ENCODE results near the gene TRIM13. TPM values are rescaled to one million over a fixed set of nuclear protein-coding genes. Genes with fewer than 3 reads are reported as not detected.
"Not testable (repeated sequence)": the region's sequence is repeated elsewhere in the genome, so short reads cannot be mapped to it uniquely, and the experiment has no call there.

The TRIM13 gene
- polyA plus RNA-seq, 1 experiment, result 33.3 TPM

- no peak overlapping the region for H3K4me3 ChIP-seq (ENCODE audit: low read depth, low read length)
- H3K9me3 ChIP-seq (ENCODE audit: control insufficient read depth, insufficient read depth, low read length), result no peaks in the 10 kb centered on the region
- DNase-seq (ENCODE audit: low read depth, low spot score), result no peak
- ChIA-PET CTCF (interaction anchor here (0.7 to 2.5 kb wide), 3 partner anchors 9 to 63 kb away, joined by 5 to 13 read pairs (median 5); no protein-coding TSS in a partner anchor), POLR2A (no interaction called here)
- no peaks in the 10 kb centered on the region for H3K27me3 ChIP-seq (ENCODE audit: control insufficient read depth, insufficient read depth, low read length)
- H3K27ac ChIP-seq (ENCODE audit: low read depth, low read length), result no peak overlapping the region
- no peak for TF ChIP-seq CTCF (IDR thresholded peaks at IDR 0.05; ENCODE audit: low read depth, low read length)
Measured at GRCh38 chr13:49985129-49985528, 11.7 kb upstream of the TRIM13 start.

GRCh38 chr13:49986471-49986870 is 10.4 kb upstream of the TRIM13 start:
- Histone ChIP-seq H3K27me3 (ENCODE audit: control insufficient read depth, insufficient read depth, low read length) (no peaks in the 10 kb centered on the region), H3K4me3 (ENCODE audit: low read depth, low read length) (no peak overlapping the region), H3K9me3 (ENCODE audit: control insufficient read depth, insufficient read depth, low read length) (no peaks in the 10 kb centered on the region), H3K27ac (ENCODE audit: low read depth, low read length) (no peak overlapping the region)
- DNase-seq (ENCODE audit: low read depth, low spot score), result no peak
- ChIA-PET POLR2A (interaction anchor here (0.6 kb wide), 1 partner anchor 73 kb away, joined by 4 read pairs; no protein-coding TSS in a partner anchor), CTCF (interaction anchor here (2.5 kb wide), 1 partner anchor 10 kb away, joined by 13 read pairs; no protein-coding TSS in a partner anchor)
- no peak for TF ChIP-seq CTCF (IDR thresholded peaks at IDR 0.05; ENCODE audit: low read depth, low read length)

GRCh38 chr13:49990612-49991011 is 6.2 kb upstream of the TRIM13 start:
- POLR2A ChIA-PET, result not testable (repeated sequence)

GRCh38 chr13:49993111-49993510 is 3.7 kb upstream of the TRIM13 start:
- Histone ChIP-seq H3K27me3 (ENCODE audit: control insufficient read depth, insufficient read depth, low read length) (no peaks in the 10 kb centered on the region), H3K9me3 (ENCODE audit: control insufficient read depth, insufficient read depth, low read length) (no peaks in the 10 kb centered on the region), H3K4me3 (ENCODE audit: low read depth, low read length) (no peak overlapping the region), H3K27ac (ENCODE audit: low read depth, low read length) (no peak overlapping the region)
- no peak for TF ChIP-seq CTCF (IDR thresholded peaks at IDR 0.05; ENCODE audit: low read depth, low read length)
- DNase-seq (ENCODE audit: low read depth, low spot score), result no peak
- ChIA-PET POLR2A (no interaction called here), CTCF (interaction anchor here (1.3 kb wide), 1 partner anchor 16 kb away, joined by 6 read pairs; no protein-coding TSS in a partner anchor)

More at GRCh38 chr13:49990612-49991011, 6.2 kb upstream of the TRIM13 start:
- DNase-seq (ENCODE audit: low read depth, low spot score); H3K9me3 ChIP-seq (ENCODE audit: control insufficient read depth, insufficient read depth, low read length); H3K27ac ChIP-seq (ENCODE audit: low read depth, low read length); CTCF ChIA-PET; H3K27me3 ChIP-seq (ENCODE audit: control insufficient read depth, insufficient read depth, low read length); H3K4me3 ChIP-seq (ENCODE audit: low read depth, low read length): not testable (repeated sequence)

- no peak for DNase-seq (ENCODE audit: low read depth, low spot score)
- ChIA-PET POLR2A (no interaction called here), CTCF (interaction anchor here (1.3 kb wide), 1 partner anchor 17 kb away, joined by 6 read pairs; no protein-coding TSS in a partner anchor)
- no peaks in the 10 kb centered on the region for H3K27me3 ChIP-seq (ENCODE audit: control insufficient read depth, insufficient read depth, low read length)
- TF ChIP-seq CTCF (IDR thresholded peaks at IDR 0.05; ENCODE audit: low read depth, low read length), result no peak
- no peak overlapping the region for H3K27ac ChIP-seq (ENCODE audit: low read depth, low read length)
- H3K4me3 ChIP-seq (ENCODE audit: low read depth, low read length), result no peak overlapping the region
- H3K9me3 ChIP-seq (ENCODE audit: control insufficient read depth, insufficient read depth, low read length), result no peaks in the 10 kb centered on the region
Measured at GRCh38 chr13:49993666-49994065, 3.2 kb upstream of the TRIM13 start.

Data from AG04450 (cell line).